ENCODE results near the gene CACNA2D4. TPM values are rescaled to one million over a fixed set of nuclear protein-coding genes. Genes with fewer than 3 reads are reported as not detected.

Gene CACNA2D4
- polyA plus RNA-seq, 3 donors, result 17.8 to 87.7 (median 22.1) TPM

GRCh38 chr12:1928439-1929121 lies 10.1 kb upstream of the CACNA2D4 start:
- Histone ChIP-seq H3K4me1 (ENCODE audit: control insufficient read depth in 1 of 2, insufficient read depth in 2 of 2, low read length in 2 of 2) (peaks cover 28 to 41% of the 10 kb centered on the region in 2 donors), H3K4me3 (replicated peaks in 1 of 3; ENCODE audit: low read depth in 2 of 3, low read length in 3 of 3) (no peak overlapping the region), H3K36me3 (replicated peaks in 1 of 2; ENCODE audit: control insufficient read depth in 1 of 2, insufficient read depth in 2 of 2, low read length in 2 of 2) (no peaks in the 10 kb centered on the region), H4K20me1 (ENCODE audit: insufficient read depth, low read length) (no peaks in the 10 kb centered on the region), H2AFZ (ENCODE audit: insufficient read depth, low read depth, low read length, poor library complexity, severe bottlenecking) (no peak overlapping the region), H3K27me3 (ENCODE audit: control insufficient read depth in 2 of 2, insufficient read depth in 2 of 2, low read length in 2 of 2) (no peaks in the 10 kb centered on the region), H3K79me2 (ENCODE audit: insufficient read depth, low read length) (no peaks in the 10 kb centered on the region), H3K27ac (ENCODE audit: low read depth in 1 of 2, low read length in 2 of 2) (no peak overlapping the region), H3K9ac (ENCODE audit: insufficient read depth, low read length, poor library complexity, severe bottlenecking) (no peak overlapping the region), H3K9me3 (replicated peaks in 1 of 2; ENCODE audit: control insufficient read depth in 1 of 2, insufficient read depth in 1 of 2, low read length in 2 of 2) (no peaks in the 10 kb centered on the region), H3K4me2 (replicated peaks; ENCODE audit: extremely low read depth, low read length, poor library complexity, severe bottlenecking) (no peak overlapping the region)
- peaks cover 0 to 4% (median 0%) of the 10 kb centered on the region in 7 donors for H3K9me3 Mint-ChIP-seq
- intact Hi-C loops (cut with micrococcal nuclease), result no loop called here
- H3K27ac Mint-ChIP-seq, result no peak overlapping the region
- peak in 1 of 3 donors; percentile 1 for DNase-seq
- peaks cover 41% of the 10 kb centered on the region for H3K4me1 Mint-ChIP-seq
- H3K4me3 Mint-ChIP-seq, result no peak overlapping the region
- 96% methylated on average over 16 of the region's 22 CpGs for WGBS (ENCODE audit: insufficient coverage)
- TF ChIP-seq, protein P1, sequence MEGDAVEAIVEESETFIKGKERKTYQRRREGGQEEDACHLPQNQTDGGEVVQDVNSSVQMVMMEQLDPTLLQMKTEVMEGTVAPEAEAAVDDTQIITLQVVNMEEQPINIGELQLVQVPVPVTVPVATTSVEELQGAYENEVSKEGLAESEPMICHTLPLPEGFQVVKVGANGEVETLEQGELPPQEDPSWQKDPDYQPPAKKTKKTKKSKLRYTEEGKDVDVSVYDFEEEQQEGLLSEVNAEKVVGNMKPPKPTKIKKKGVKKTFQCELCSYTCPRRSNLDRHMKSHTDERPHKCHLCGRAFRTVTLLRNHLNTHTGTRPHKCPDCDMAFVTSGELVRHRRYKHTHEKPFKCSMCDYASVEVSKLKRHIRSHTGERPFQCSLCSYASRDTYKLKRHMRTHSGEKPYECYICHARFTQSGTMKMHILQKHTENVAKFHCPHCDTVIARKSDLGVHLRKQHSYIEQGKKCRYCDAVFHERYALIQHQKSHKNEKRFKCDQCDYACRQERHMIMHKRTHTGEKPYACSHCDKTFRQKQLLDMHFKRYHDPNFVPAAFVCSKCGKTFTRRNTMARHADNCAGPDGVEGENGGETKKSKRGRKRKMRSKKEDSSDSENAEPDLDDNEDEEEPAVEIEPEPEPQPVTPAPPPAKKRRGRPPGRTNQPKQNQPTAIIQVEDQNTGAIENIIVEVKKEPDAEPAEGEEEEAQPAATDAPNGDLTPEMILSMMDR (IDR thresholded peaks at IDR 0.05), result no peak
- peaks cover 4 to 13% (median 12%) of the 10 kb centered on the region in 3 donors for H3K27me3 Mint-ChIP-seq (ENCODE audit: low read depth in 3 of 3)
- no peaks in the 10 kb centered on the region for H3K36me3 Mint-ChIP-seq

DNA sequence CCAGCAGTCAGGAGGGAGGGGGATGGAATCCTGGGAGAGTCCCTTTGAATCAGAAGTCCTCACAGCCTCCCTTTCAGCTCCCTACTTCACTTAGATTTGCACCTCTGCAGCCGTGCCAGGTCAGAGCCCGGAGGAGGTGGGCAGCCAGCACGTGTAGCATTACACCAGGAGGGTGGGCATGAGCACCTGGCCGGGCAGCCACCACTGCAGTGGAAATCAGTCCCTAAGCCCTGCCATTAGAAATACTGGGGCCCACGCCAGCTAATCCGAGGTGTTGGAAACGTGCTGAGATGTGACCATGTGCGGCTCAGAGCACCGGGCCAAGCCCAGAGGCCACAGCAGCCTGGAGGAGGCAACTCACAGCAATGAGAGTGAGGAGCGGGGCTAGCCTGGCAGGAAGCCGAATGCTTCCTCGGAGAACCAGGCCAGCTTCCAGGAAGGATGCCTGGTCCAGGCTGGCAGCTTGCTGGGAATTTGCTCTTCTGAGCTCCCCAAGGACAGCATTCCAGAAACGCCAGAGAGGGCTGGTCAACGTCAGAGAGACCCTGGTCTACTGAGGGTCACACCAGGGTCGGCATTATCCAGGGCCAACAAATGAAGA lies 9.4 kb upstream of the CACNA2D4 start:
- peaks cover 0 to 4% (median 0%) of the 10 kb centered on the region in 7 donors for H3K9me3 Mint-ChIP-seq
- Histone ChIP-seq H4K20me1 (ENCODE audit: insufficient read depth, low read length) (no peaks in the 10 kb centered on the region), H3K27ac (ENCODE audit: low read depth in 1 of 2, low read length in 2 of 2) (no peak overlapping the region), H3K4me3 (replicated peaks in 1 of 3; ENCODE audit: low read depth in 2 of 3, low read length in 3 of 3) (no peak overlapping the region), H3K9ac (ENCODE audit: insufficient read depth, low read length, poor library complexity, severe bottlenecking) (no peak overlapping the region), H3K4me2 (replicated peaks; ENCODE audit: extremely low read depth, low read length, poor library complexity, severe bottlenecking) (no peak overlapping the region), H2AFZ (ENCODE audit: insufficient read depth, low read depth, low read length, poor library complexity, severe bottlenecking) (no peak overlapping the region), H3K4me1 (ENCODE audit: control insufficient read depth in 1 of 2, insufficient read depth in 2 of 2, low read length in 2 of 2) (peaks cover 28 to 44% of the 10 kb centered on the region in 2 donors), H3K27me3 (ENCODE audit: control insufficient read depth in 2 of 2, insufficient read depth in 2 of 2, low read length in 2 of 2) (no peaks in the 10 kb centered on the region), H3K9me3 (replicated peaks in 1 of 2; ENCODE audit: control insufficient read depth in 1 of 2, insufficient read depth in 1 of 2, low read length in 2 of 2) (no peaks in the 10 kb centered on the region), H3K79me2 (ENCODE audit: insufficient read depth, low read length) (no peaks in the 10 kb centered on the region), H3K36me3 (replicated peaks in 1 of 2; ENCODE audit: control insufficient read depth in 1 of 2, insufficient read depth in 2 of 2, low read length in 2 of 2) (no peaks in the 10 kb centered on the region)
- no peak for DNase-seq
- WGBS (ENCODE audit: insufficient coverage), result 96% methylated on average over 15 of the region's 15 CpGs
- H3K27ac Mint-ChIP-seq, result no peak overlapping the region
- H3K27me3 Mint-ChIP-seq (ENCODE audit: low read depth in 3 of 3), result peaks cover 4 to 15% (median 12%) of the 10 kb centered on the region in 3 donors
- H3K4me1 Mint-ChIP-seq, result peaks cover 46% of the 10 kb centered on the region
- no peak overlapping the region for H3K4me3 Mint-ChIP-seq
- peaks cover 0 to under 1% of the 10 kb centered on the region in 2 donors for H3K36me3 Mint-ChIP-seq
- TF ChIP-seq, protein P1 (IDR thresholded peaks at IDR 0.05), result no peak
- intact Hi-C loops (cut with micrococcal nuclease), result no loop called here
